Endothelial cell of umbilical vein (primary cell): ENCODE data around the gene MDGA2.

Source experiments
- EZH2 ChIP-seq: IDR thresholded peaks from 2 replicates; pipeline ENCODE4 v1.6.1; 2012; ENCODE audit warnings: borderline replicate concordance, low read depth, mild to moderate bottlenecking, moderate library complexity, low read length, inconsistent platforms; ENCODE audit not compliant: severe bottlenecking
- POLR2AphosphoS5 ChIP-seq: IDR thresholded peaks from 2 replicates; pipeline ENCODE4 v1.6.1; 2012; ENCODE audit warnings: low read depth, mild to moderate bottlenecking, control low read depth, low read length, moderate library complexity; ENCODE audit not compliant: insufficient read depth
- TF ChIP-seq, protein P1 (sequence below), 2 donors: IDR thresholded peaks; 1 replicate in 1 of 2; 2 replicates in 1 of 2; pipeline ENCODE4 v1.5.1; 2011; ENCODE audit warnings: low read length in 2 of 2, mild to moderate bottlenecking in 2 of 2, moderate library complexity in 2 of 2, control low read depth in 1 of 2, inconsistent platforms in 1 of 2, low read depth in 1 of 2; ENCODE audit not compliant: insufficient read depth in 1 of 2; ENCODE audit errors: extremely low read depth in 1 of 2

DNA sequence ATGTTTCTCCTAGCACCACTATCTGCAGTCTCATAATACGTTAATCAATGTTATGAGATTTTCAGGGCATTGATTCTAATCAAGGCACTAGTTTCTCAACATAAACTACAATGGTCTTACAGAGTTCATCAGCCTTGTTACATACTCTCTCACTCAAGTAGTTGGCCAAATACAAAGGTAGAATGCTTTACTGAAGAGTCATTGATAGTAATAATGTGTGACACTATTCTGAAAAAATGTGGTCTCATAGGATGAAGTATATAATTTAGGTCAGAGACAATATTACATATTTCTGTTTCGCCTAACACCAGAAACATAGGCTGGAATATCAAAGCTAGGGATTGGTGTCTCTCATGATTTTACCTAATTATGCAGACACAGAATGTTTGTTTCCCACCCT lies 35.2 kb upstream of the MDGA2 start:
- TF ChIP-seq, protein P1, sequence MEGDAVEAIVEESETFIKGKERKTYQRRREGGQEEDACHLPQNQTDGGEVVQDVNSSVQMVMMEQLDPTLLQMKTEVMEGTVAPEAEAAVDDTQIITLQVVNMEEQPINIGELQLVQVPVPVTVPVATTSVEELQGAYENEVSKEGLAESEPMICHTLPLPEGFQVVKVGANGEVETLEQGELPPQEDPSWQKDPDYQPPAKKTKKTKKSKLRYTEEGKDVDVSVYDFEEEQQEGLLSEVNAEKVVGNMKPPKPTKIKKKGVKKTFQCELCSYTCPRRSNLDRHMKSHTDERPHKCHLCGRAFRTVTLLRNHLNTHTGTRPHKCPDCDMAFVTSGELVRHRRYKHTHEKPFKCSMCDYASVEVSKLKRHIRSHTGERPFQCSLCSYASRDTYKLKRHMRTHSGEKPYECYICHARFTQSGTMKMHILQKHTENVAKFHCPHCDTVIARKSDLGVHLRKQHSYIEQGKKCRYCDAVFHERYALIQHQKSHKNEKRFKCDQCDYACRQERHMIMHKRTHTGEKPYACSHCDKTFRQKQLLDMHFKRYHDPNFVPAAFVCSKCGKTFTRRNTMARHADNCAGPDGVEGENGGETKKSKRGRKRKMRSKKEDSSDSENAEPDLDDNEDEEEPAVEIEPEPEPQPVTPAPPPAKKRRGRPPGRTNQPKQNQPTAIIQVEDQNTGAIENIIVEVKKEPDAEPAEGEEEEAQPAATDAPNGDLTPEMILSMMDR (IDR thresholded peaks at IDR 0.05; ENCODE audit: extremely low read depth in 1 of 2, insufficient read depth in 1 of 2, low read depth in 1 of 2, low read length in 2 of 2) = no peak
- TF ChIP-seq POLR2AphosphoS5 (no peak), EZH2 (no peak)
